Lower leg skin (tissue), 4 donors: ENCODE results near the gene ADM2. TPM values are rescaled to one million over a fixed set of nuclear protein-coding genes. Genes with fewer than 3 reads are reported as not detected.
A peak's percentile ranks its signal among the peaks of the same experiment; 100 is the strongest.

Experiments used
- DNase-seq, 2 donors: peaks; one replicate each; pipeline ENCODE4 v3.0.0-alpha.2; 2019; ENCODE audit warnings: low spot score in 2 of 2
- H3K4me3 ChIP-seq: fragments of 200-600 bp; sonication (generic); 2 replicates; pipeline ENCODE4 v1.5.1; 2017; ENCODE audit warnings: mild to moderate bottlenecking, low read depth; ENCODE audit not compliant: poor library complexity, severe bottlenecking
- CTCF ChIP-seq, 3 donors: fragments of 450-650 bp; IDR thresholded peaks; one replicate each; pipeline ENCODE4 v1.5.1; 2016; ENCODE audit warnings: antibody characterized with exemption in 3 of 3, mild to moderate bottlenecking in 3 of 3, moderate library complexity in 2 of 3
- POLR2A ChIP-seq, 2 donors: fragments of 450-650 bp; IDR thresholded peaks; one replicate each; pipeline ENCODE4 v1.6.1; 2016 to 2017; ENCODE audit warnings: antibody characterized with exemption in 2 of 2, mild to moderate bottlenecking in 1 of 2, moderate library complexity in 1 of 2
- WGBS, 2 donors: methylation state at CpG; one replicate each; pipeline ENCODE4 v1.1.5; 2018; 5-methylcytosine and 5-hydroxymethylcytosine counted together
- intact Hi-C: fragments of 100-400 bp; cut with DNase I; formaldehyde crosslinking; loops from one replicate; pipeline ENCODE4 v1.15.0; 2023; ENCODE audit warnings: low total_unique reads
- total RNA-seq, 4 donors: library from RNA; depleted of rRNA; stranded (reverse); fragments of >200 nt; gene quantifications; one replicate each; pipeline ENCODE4 v1.1.0, GENCODE V29; 2016

The ADM2 gene
- total RNA-seq, 4 donors from 2014 or later: 0.19 to 0.56 (median 0.52) TPM; not detected in 1

- no peak overlapping the region for H3K4me3 ChIP-seq
- intact Hi-C loops: no loop called here
- no peak for DNase-seq
- TF ChIP-seq POLR2A (IDR thresholded peaks at IDR 0.05) (no peak), CTCF (IDR thresholded peaks at IDR 0.05) (no peak)
- 90 to 94% methylated on average over 17 to 18 of the region's 18 CpGs for WGBS, 2 donors
These were observed 46.8 kb downstream of the ADM2 start for GRCh38 chr22:50527921-50528681.

- no peak for DNase-seq
- H3K4me3 ChIP-seq: peak overlapping the region; percentile 61
- 70 to 72% methylated on average over 8 to 14 of the region's 15 CpGs for WGBS, 2 donors
- intact Hi-C loops: no loop called here
- TF ChIP-seq CTCF (IDR thresholded peaks at IDR 0.05): no peak
- no peak for TF ChIP-seq POLR2A (IDR thresholded peaks at IDR 0.05)
These were observed 47.5 kb downstream of the ADM2 start for GRCh38 chr22:50528682-50529415.

- peak overlapping the region; percentile 61 for H3K4me3 ChIP-seq
- intact Hi-C loops: no loop called here
- TF ChIP-seq POLR2A (IDR thresholded peaks at IDR 0.05): no peak
- TF ChIP-seq CTCF (IDR thresholded peaks at IDR 0.05): no peak
- peak in 1 of 2 donors; percentile 95 for DNase-seq
- WGBS, 2 donors: 12 to 22% methylated on average over 27 to 33 of the region's 50 CpGs
These were observed 48.1 kb downstream of the ADM2 start for GRCh38 chr22:50529416-50529896.

- 0% methylated on average over 20 to 72 of the region's 92 CpGs for WGBS, 2 donors
- TF ChIP-seq POLR2A (IDR thresholded peaks at IDR 0.05) (peak in 1 of 2 donors; percentile 2), CTCF (IDR thresholded peaks at IDR 0.05) (peak in 1 of 3 donors; percentile 18)
- peak; percentile 77 to 97 for DNase-seq
- peak within 1 kb of the TSS; percentile 61 for H3K4me3 ChIP-seq
- intact Hi-C loops: no loop called here
These were observed 48.7 kb downstream of the ADM2 start, which contains the start of gene TYMP for GRCh38 chr22:50529897-50530579. Gene TYMP, minus strand, starts transcription at chr22:50530012. Its CDS starts 303 bp downstream, at chr22:50529709.

- peak overlapping the region; percentile 61 for H3K4me3 ChIP-seq
- intact Hi-C loops: no loop called here
- 0% methylated on average over 7 to 19 of the region's 21 CpGs for WGBS, 2 donors
- DNase-seq: no peak
- TF ChIP-seq CTCF (IDR thresholded peaks at IDR 0.05): no peak
These were observed 49.2 kb downstream of the ADM2 start for GRCh38 chr22:50530580-50530876.
